Adipocyte (in vitro differentiated cells): ENCODE measurements around the gene PRPF6.

Experiments
- DNase-seq: peaks from one replicate; pipeline ENCODE4 v3.0.0-alpha.2; 2015; ENCODE audit warnings: low read depth
- H3K27me3 ChIP-seq: replicated peaks from 2 replicates; pipeline ENCODE4 v1.7.0; 2013; ENCODE audit warnings: mild to moderate bottlenecking, low read length, moderate library complexity; ENCODE audit not compliant: control insufficient read depth, insufficient read depth
- H3K36me3 ChIP-seq: 2 replicates; pipeline ENCODE4 v1.7.0; 2013; ENCODE audit warnings: low read length, mild to moderate bottlenecking, moderate library complexity; ENCODE audit not compliant: control insufficient read depth, insufficient read depth, severe bottlenecking
- H3K4me1 ChIP-seq: 2 replicates; pipeline ENCODE4 v1.7.0; 2013; ENCODE audit warnings: mild to moderate bottlenecking, low read length, moderate library complexity; ENCODE audit not compliant: control insufficient read depth, insufficient read depth
- H3K4me3 ChIP-seq: 2 replicates; pipeline ENCODE4 v1.7.0; 2013; ENCODE audit warnings: mild to moderate bottlenecking, low read length, moderate library complexity
- H3K9ac ChIP-seq: 2 replicates; pipeline ENCODE4 v1.7.0; 2013; ENCODE audit warnings: mild to moderate bottlenecking, low read length, moderate library complexity
- H3K9me3 ChIP-seq: 2 replicates; pipeline ENCODE4 v1.7.0; 2013; ENCODE audit warnings: mild to moderate bottlenecking, low read length, moderate library complexity; ENCODE audit not compliant: control insufficient read depth

Gene PRPF6

DNA sequence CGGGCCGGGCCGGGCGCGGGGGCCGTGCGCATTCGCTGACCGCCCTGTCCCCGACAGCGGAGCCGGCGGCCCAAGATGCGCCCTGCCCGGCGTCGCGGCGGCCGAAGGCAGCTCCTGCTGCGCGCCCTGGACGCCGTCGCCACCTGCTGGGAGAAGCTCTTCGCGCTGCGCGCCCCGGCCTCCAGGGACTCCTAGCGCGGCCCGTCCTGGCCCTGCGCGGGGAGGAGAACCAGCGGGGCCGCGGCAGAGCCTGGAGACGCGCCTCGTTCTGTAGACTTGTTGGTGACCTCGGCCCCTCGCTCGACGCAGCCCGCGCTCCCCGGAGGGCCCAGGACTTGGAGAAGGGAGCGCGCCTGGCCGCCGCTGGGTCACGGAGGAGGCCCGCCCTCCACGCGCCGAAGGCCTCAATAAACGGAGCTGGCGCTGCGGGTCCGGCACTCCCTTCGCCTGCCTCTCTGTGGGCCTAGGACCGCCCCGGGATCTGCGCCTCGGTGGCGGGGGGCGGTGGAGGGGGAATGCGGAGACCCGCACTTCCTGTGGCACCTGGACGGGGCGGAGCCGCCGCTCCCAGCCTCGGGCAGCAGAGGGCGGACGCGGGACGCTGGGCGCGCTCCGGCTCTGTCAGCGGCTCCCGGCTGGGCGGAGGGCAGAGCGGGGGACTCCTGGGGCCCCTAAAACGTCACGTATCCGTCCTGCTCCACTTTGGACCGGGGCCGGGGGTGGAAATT, 57.8 kb downstream of the PRPF6 start:
- no peak overlapping the region for H3K9ac ChIP-seq
- H3K9me3 ChIP-seq, result no peaks in the 10 kb centered on the region
- peak; percentile 79 for DNase-seq
- peak overlapping the region; percentile 41 for H3K4me3 ChIP-seq
- peaks cover 27% of the 10 kb centered on the region for H3K27me3 ChIP-seq
- peaks cover 13% of the 10 kb centered on the region for H3K4me1 ChIP-seq
- H3K36me3 ChIP-seq, result peaks cover 6% of the 10 kb centered on the region

DNA sequence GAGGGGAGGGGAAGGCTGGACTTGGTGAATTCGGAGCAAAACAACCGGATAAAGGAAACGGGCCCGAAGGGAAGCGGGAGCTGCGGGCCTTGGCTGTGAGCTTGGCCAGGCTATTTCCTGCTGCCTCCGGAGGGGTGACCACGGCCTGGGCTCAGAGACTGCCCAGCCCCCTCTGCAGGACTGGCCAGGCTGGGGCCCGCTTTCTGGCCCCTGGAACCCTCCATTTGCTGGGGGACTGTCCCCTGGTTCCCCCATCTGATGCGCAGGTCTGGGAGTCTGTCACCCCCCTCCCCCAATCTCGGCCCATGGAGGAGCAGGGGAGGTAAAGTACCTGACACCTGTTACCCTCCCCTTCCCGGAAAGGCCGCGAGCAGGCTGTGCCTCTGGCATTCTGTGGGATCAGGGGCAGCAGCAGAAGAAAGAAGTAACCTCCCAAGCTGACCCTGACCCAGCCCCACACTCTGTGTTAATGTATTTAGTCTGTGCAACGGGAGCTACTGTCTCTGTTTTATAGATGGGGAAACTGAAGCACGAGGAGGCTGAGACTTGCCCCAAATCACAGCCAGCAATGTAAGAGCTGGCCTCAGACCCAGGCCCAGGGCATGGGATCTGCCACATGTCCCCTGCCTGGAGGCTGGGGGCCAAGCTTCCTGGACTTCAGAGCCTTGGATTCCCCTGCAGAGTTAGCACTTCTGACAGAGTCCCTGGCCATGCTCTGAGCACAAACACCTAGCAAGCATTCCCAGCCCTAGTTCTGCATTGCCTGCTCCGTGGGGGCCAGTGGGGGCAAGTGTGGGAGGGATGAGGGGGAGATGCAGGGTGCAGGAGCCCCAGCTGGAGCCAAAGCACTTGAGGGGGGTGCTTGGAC, 58.6 kb downstream of the PRPF6 start:
- H3K4me1 ChIP-seq, result peaks cover 8% of the 10 kb centered on the region
- H3K9ac ChIP-seq, result no peak overlapping the region
- peaks cover 6% of the 10 kb centered on the region for H3K36me3 ChIP-seq
- no peaks in the 10 kb centered on the region for H3K9me3 ChIP-seq
- DNase-seq, result no peak
- peaks cover 30% of the 10 kb centered on the region for H3K27me3 ChIP-seq
- no peak overlapping the region for H3K4me3 ChIP-seq

DNA sequence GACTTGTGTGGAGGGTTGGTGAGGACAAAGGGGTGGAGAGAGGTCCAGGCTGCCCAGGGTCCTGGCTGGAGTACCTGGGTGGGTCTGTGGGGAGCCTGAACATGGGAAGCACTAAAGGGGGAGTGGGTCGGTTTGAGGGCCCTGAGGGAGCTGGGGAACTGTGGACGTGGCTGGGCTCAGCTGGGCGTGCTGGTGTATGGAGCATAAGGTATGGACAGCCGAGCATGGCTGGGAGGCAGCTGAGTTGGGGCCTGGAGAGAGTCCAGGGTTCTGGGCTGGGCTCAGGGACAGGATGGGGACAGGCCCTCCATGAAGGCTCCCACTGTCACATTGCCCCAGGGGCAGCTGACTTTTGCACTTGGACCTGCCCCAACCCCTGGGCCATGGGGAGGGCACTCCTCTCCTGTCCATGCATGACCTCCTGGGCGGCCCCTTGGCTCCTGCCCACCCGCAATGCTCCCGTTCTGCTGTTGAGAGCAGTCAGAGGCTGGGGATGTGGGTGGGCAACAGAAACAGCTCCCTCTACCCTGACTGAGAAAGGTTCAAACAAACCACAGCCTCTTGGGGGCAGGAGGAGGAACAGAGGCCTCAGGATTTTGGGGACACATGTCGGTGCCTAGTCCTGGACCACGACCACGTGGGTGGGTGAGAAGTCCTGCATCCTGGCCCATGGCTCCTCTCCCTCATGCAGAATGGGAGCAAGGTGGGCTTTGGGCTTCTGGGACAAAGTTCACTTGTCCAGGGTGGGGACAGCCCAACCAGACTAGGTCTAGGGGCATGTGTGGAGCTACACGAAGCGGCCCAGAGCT, 59.5 kb downstream of the PRPF6 start:
- peaks cover 30% of the 10 kb centered on the region for H3K27me3 ChIP-seq
- no peaks in the 10 kb centered on the region for H3K36me3 ChIP-seq
- no peak for DNase-seq
- no peak overlapping the region for H3K9ac ChIP-seq
- H3K4me1 ChIP-seq, result peaks cover 8% of the 10 kb centered on the region
- no peaks in the 10 kb centered on the region for H3K9me3 ChIP-seq
- H3K4me3 ChIP-seq, result no peak overlapping the region

DNA sequence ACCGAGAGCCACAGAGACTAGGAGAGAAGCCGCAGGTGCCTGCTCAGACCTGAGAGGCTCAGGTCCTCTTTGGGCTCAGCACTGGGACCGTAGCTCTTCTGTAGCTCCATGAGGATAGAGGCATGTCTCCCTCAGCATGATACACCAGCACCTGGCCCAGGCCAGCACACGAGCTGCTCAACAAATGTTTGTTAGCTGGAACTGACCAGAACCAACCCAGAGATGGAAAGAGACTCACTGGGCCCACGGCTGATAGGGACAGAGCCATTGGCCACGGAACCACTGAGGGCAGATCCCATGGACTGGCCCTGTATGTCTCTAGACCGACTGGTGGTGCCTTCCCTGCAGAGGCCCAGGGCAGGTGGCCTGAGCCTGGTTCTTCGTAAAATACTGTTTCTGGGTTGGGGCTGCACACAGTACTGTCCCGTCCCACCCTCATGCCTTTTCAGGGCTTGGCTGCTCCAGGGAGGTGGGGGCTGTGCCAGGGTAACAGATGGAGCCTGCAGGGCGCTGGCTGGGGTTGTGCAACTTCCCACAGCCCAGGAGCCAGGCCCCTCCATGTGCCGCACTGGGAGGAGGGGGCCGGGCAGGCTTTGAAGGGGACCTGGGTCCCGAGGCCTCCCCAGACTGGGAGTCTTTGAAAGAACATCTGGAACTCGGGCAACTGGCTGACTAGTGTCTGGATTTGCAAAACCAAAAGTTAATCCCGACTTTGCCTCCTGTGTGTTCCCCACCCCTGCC, 60.3 kb downstream of the PRPF6 start:
- H3K9me3 ChIP-seq, result no peaks in the 10 kb centered on the region
- no peak overlapping the region for H3K9ac ChIP-seq
- no peaks in the 10 kb centered on the region for H3K36me3 ChIP-seq
- peaks cover 8% of the 10 kb centered on the region for H3K4me1 ChIP-seq
- DNase-seq, result peak; percentile 71
- H3K4me3 ChIP-seq, result no peak overlapping the region
- H3K27me3 ChIP-seq, result peaks cover 37% of the 10 kb centered on the region

DNA sequence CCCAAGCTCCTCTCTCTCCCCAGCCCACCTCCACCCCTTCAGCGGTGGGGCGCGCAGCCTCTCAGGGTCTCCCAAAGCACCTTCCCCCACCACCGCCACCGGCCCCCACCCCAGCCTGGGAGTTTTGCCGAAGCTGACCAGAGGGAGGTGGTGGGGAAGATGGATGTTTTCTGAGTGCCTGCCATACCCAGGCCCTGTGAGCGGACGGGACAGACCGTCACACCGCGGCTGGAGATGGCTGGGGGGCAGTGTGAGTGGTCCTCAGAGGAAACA, 60.8 kb downstream of the PRPF6 start:
- no peak overlapping the region for H3K9ac ChIP-seq
- peaks cover 41% of the 10 kb centered on the region for H3K27me3 ChIP-seq
- no peak for DNase-seq
- H3K36me3 ChIP-seq, result no peaks in the 10 kb centered on the region
- H3K4me1 ChIP-seq, result peaks cover 3% of the 10 kb centered on the region
- H3K4me3 ChIP-seq, result no peak overlapping the region
- no peaks in the 10 kb centered on the region for H3K9me3 ChIP-seq

DNA sequence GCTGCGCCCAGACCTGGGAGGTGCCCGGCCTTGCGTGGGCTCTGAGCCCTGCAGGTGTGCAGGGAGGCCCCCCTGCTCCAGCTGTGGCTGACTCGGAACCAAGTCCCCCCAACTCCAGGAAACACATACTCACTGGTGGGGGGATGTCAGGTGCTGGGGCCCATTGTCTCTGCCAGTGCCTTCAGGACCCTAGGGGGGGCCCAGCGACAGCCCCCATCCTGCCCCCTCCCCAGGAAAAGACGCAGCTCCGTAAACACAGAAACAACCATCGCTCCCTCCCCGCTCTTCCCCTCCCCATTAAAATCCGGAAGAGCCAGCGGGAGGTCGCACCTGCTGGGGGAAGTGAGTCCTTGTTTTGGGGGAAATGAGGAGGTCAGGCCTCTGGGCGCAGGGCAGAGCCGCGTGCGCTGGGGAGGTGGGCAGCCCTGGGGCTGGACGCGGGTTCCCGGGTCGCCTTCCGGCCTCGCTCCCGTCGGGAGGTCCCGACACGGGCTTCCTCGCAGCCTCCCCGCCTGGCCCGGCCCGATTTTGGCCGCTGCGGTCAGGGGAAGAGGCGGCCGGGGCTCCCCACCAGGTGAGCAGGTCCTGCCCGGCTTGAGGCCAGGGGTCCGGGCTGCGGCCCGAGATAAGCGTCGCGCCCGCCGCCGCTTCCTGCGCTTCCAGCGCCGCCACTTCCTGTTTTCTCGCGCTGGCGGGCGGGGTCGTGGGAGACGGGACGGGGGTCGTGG, 61.3 kb downstream of the PRPF6 start:
- Histone ChIP-seq H3K9me3 (no peaks in the 10 kb centered on the region), H3K27me3 (peaks cover 44% of the 10 kb centered on the region), H3K9ac (no peak overlapping the region), H3K4me1 (peaks cover 3% of the 10 kb centered on the region), H3K36me3 (no peaks in the 10 kb centered on the region), H3K4me3 (peak overlapping the region; percentile 50)
- DNase-seq, result no peak

DNA sequence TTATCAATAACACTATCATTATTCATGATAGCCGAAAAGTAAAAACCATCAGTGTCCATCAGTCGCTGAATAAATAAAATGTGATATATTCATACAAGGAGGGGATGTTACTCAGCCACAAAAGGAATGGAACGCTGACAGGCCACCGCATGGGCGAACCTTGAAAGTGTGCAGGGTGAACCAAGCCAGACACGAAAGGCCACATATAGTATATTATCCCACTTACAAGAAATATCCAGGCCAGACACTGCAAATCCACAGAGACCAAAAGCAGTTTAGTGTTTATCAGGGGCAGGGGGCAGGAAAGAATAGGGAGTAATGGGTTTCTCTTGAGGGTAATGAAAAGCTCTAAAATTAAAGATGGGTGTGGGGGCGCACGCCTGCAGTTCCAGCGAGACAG, 62.8 kb downstream of the PRPF6 start:
- Histone ChIP-seq H3K9ac (no peak overlapping the region), H3K4me1 (peaks cover 3% of the 10 kb centered on the region), H3K9me3 (no peaks in the 10 kb centered on the region), H3K4me3 (no peak overlapping the region), H3K36me3 (no peaks in the 10 kb centered on the region), H3K27me3 (peaks cover 44% of the 10 kb centered on the region)
- no peak for DNase-seq

DNA sequence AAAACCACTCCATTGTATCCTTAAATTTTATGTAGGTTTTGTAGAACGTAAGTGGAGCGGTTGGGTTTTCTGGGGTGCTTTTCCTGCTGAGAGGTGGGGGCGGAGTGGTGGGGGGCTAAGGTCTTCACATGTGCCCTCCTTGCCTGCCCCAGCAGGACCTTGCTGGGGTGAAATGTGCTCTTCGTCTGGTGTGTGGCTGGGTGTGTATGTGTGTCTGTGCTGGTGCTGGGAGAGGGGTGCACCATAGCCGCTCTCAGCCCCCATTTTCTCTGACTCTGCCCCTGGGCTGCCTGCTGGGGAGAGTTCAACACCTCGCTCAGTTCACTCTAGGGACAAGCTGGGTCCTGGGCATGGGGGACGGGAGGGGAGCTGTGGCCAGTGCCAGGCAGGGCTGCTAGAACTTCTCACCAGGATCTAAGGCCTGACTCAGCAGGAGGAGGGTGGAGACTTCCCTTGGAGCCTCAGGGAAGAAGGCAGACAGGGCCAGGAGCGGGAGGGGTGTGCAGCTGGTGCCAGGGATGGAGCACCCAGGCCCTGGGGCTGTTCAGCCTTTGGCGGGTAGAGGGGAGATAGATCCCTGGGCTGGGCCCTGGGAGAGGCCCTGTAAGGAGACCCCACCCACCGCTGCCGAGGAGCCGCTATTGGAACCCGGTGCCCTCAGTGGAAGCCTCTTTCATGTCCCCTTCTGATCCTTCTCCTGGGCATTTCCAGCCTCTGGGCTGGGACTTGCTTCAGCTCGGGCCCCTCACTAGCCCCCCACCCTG, 63.7 kb downstream of the PRPF6 start:
- no peaks in the 10 kb centered on the region for H3K9me3 ChIP-seq
- H3K4me1 ChIP-seq, result no peaks in the 10 kb centered on the region
- peak; percentile 80 for DNase-seq
- peaks cover 39% of the 10 kb centered on the region for H3K27me3 ChIP-seq
- no peaks in the 10 kb centered on the region for H3K36me3 ChIP-seq
- no peak overlapping the region for H3K9ac ChIP-seq
- H3K4me3 ChIP-seq, result no peak overlapping the region

DNA sequence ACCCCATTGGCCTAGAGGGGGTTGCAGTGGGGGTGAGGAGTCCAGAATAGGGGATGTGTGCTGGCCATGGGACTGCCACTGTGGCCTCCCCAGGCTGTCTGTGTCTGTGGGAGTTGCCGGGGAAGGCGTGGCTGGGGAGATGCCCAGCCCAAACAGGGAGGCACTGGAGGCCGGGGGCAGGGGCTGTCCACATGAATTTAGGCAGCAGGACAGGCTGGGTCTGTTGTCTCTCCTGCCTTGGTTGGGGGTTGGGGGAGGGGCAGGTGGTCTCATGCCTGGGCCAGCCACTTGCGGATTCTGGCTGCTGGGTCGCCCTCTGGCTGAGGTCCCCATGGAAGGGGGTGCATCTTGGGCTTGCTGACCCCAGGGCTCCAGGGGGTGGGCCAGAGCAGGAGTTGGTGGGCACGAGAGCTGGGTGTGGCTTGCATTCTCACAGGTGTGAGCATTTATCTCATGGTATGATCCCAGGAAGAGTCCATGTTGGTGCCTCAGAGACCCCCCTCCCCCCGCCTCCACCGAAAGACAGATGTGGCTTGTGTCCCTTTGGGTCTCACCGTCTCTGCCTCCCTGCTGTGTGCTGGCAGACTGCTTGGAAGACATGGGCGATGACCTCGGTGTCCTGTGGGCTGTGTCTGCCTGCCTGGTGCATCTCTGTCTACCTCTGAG, 64.5 kb downstream of the PRPF6 start:
- no peak for DNase-seq

DNA sequence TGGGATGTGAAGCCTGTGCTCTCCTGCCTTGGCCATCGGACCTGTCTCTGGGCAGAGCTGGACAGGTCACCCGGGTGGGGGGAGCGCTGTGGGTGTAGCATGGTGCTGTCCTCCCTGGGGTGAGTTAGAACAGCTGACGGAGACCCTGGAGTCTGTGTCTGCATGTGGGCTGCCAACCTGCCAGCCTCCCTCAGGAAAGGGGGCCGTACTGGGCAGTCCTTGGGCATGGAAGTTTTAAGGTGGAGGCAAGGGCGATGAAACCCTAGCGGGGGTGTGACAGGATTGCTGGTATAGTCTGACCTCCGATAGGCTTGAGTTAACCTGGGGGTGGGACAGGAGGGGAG, 66.1 kb downstream of the PRPF6 start:
- no peak overlapping the region for H3K9ac ChIP-seq
- H3K9me3 ChIP-seq, result no peaks in the 10 kb centered on the region
- H3K27me3 ChIP-seq, result peaks cover 39% of the 10 kb centered on the region
- DNase-seq, result no peak
- H3K4me3 ChIP-seq, result no peak overlapping the region
- H3K36me3 ChIP-seq, result no peaks in the 10 kb centered on the region
- no peaks in the 10 kb centered on the region for H3K4me1 ChIP-seq

More for the DNA sequence above, 64.5 kb downstream of the PRPF6 start:
- H3K36me3 ChIP-seq, result no peaks in the 10 kb centered on the region
- H3K9me3 ChIP-seq, result no peaks in the 10 kb centered on the region
- peaks cover 38% of the 10 kb centered on the region for H3K27me3 ChIP-seq
- no peaks in the 10 kb centered on the region for H3K4me1 ChIP-seq
- no peak overlapping the region for H3K9ac ChIP-seq
- H3K4me3 ChIP-seq, result no peak overlapping the region
